Fibroblast of pulmonary artery (primary cell): ENCODE data around the gene COG8.

Experiments used
- DNase-seq: peaks from one replicate; pipeline ENCODE4 v3.0.0-alpha.2; 2010; ENCODE audit warnings: low read depth
- H3K4me3 ChIP-seq: replicated peaks from 2 replicates; pipeline ENCODE4 v1.5.1; 2011; ENCODE audit warnings: low read depth, mild to moderate bottlenecking, control low read depth, low read length, moderate library complexity
- TF ChIP-seq, protein P1 (sequence below): IDR thresholded peaks from 2 replicates; pipeline ENCODE4 v1.5.1; 2011; ENCODE audit warnings: mild to moderate bottlenecking, control low read depth, low read length, inconsistent platforms; ENCODE audit errors: missing control alignments

The COG8 gene

DNA sequence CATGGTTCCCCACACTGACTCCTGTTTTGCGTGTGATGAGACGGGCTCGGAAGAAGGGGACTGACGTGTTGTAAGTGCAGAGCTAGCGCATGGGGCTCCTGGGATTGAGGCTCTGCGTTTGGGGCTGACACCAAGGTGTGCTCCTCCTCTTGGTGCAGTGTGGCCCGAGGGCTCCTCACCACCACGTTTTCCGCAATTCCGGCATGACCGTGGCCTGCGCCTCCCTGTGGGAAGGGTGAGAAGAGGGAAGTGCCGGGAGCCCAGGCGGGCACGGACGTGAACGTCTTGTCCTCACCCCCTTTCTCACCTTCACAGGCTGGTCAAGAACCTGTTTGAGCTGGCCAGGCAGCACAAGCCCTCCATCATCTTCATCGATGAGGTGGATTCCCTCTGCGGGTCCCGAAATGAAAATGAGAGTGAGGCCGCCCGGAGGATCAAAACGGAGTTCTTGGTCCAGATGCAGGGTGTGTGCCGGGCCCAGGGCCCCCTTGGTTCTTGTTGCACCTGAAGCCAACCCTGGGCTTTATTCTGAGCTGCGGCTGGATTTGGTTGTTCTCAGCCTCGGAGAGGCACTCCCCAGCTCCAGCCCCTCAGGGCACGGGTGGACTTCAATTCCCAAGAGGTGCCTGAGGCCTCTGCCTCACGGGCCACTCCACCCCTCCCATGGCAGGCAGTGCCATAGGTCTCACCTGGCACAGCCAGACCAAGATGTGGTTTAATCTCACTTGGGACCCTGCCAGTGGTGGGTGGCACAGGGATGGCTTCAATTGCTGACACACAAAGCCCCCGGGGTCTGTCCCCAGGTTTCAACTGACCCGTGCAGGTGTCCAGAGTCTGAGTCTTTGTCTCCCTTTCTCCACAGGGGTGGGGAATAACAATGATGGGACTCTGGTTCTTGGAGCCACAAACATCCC is 19.3 kb downstream of the COG8 start:
- TF ChIP-seq, protein P1, sequence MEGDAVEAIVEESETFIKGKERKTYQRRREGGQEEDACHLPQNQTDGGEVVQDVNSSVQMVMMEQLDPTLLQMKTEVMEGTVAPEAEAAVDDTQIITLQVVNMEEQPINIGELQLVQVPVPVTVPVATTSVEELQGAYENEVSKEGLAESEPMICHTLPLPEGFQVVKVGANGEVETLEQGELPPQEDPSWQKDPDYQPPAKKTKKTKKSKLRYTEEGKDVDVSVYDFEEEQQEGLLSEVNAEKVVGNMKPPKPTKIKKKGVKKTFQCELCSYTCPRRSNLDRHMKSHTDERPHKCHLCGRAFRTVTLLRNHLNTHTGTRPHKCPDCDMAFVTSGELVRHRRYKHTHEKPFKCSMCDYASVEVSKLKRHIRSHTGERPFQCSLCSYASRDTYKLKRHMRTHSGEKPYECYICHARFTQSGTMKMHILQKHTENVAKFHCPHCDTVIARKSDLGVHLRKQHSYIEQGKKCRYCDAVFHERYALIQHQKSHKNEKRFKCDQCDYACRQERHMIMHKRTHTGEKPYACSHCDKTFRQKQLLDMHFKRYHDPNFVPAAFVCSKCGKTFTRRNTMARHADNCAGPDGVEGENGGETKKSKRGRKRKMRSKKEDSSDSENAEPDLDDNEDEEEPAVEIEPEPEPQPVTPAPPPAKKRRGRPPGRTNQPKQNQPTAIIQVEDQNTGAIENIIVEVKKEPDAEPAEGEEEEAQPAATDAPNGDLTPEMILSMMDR, result no peak
- no peak for DNase-seq
- H3K4me3 ChIP-seq, result no peak overlapping the region

DNA sequence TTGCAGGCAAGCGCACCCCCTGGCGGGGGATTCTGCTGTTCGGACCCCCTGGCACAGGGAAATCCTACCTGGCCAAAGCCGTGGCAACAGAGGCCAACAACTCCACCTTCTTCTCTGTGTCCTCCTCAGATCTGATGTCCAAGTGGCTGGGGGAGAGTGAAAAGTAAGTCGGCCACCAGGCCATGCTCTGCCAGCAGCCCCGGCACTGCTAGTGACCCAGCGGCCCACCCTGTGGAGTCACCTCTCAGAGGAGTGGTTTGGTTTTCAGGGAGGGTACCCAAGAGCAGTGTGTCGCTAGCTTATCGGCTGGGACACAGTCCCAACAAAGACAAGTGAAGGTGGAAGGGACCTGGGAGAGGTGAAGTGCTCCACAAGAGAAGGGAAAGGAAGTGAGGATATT is 20.0 kb downstream of the COG8 start:
- no peak for DNase-seq
- no peak overlapping the region for H3K4me3 ChIP-seq
- TF ChIP-seq, protein P1, result no peak

DNA sequence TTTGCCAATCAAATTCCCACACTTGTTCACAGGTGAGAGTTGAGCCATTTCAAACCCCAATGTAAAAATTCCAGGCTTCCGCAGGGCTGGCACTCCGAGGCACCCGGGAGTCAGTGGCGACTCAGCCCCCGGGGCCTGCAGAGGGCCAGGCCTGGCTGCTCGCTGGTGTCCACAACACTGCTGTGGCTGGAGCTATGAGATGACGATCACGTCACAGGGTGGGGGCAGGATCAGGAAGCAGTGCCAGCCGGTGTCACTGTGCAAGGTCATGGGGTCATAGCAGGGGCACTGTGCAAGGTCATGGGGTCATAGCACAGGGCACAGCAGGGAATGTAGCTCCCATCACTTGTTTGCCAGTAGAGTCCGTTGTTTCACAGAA is 20.5 kb downstream of the COG8 start:
- no peak overlapping the region for H3K4me3 ChIP-seq
- DNase-seq, result no peak
- TF ChIP-seq, protein P1, result no peak

DNA sequence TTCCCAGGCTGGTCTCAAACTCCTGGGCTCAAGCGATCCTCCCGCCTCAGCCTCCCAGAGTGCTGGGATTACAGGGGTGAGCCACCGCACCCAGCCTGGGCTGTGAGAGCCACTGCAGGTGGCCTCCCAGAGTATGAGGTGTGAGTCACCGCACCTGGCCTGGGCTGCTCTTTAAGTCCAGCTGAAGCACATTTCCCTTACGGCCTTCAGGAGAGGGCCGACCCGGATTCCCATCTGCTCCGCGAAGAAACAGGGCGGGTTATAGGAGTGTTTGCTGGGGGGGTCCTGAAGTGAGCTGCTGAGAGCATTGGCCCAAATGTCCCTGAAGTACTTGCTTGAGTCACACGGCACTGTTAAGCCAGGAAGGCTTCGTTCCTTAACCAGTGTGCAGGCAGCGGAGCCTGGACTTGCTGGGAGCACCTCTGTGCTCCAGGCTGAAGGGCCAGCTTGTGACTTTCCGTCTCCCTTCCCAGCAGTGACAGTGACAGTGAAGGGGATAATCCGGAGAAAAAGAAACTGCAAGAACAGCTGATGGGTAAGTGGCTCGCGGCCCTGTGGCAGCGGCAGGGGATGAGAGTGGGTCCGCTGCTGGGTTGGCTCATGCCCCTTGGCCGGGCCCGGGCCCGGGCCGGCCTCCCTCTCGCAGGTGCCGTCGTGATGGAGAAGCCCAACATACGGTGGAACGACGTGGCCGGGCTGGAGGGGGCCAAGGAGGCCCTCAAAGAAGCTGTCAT is 21.0 kb downstream of the COG8 start:
- no peak for DNase-seq
- no peak overlapping the region for H3K4me3 ChIP-seq
- TF ChIP-seq, protein P1, result no peak

DNA sequence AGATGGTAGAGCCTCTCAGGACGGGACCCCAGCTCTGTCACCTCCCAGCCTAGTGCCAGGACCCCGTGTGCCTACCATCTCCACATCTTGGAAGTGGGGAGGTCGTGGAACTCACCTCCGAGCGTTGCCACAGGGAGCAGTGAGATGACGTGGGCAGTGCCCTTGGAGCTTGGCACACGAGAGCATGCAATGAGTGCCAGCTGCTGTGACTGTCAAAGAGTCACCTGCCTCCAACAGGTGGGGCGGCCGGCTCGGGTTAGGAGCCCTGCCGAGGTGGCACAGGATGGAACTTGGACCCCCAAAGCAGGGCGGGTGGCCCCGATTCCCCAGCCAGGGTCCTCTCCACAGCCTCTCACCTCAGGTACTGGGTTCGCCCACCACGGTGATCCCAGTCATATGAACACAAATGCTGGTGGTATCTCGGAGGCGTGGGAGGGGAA is 22.7 kb downstream of the COG8 start:
- TF ChIP-seq, protein P1, result no peak
- H3K4me3 ChIP-seq, result no peak overlapping the region

DNA sequence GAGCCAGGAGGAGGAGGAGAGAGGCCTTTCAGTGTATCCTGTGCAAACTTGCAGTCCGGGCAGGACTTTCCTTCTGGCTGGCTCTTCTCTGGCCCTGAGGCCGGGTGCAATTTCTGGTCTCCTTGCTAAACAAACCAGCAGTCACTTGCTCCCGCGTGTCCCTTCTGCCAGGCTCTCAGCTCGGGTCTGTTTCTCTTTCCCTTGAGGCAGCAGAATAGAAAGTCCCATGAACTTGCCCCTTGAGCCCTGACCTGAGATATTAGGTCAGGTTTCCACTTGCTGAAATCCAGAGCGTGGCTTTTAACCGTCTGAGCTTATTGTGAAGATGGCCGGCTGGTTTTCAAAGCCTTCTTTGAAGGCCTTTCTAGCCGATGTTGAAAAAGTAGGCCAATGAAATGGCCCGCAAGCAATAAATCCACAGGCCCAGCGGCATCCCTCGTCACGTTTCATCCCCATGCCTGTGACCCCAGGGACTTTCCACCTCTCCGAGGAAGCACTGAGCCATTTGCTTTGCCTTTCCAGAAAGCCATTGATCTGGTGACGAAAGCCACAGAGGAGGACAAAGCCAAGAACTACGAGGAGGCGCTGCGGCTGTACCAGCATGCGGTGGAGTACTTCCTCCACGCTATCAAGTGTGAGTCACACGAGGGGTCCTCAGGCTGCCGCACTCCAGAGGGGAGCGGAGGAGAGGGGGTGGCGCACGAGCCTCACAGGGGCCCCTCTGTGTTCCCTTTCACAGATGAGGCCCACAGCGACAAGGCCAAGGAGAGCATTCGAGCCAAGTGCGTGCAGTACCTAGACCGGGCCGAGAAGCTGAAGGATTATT is 23.7 kb downstream of the COG8 start:
- TF ChIP-seq, protein P1, result no peak
- no peak overlapping the region for H3K4me3 ChIP-seq
- no peak for DNase-seq

More for the DNA sequence above, 22.7 kb downstream of the COG8 start:
- DNase-seq, result no peak
